ENCODE data around the gene WASHC4. TPM values are rescaled to one million over a fixed set of nuclear protein-coding genes. Genes with fewer than 3 reads are reported as not detected.

WASHC4 gene, protein sequence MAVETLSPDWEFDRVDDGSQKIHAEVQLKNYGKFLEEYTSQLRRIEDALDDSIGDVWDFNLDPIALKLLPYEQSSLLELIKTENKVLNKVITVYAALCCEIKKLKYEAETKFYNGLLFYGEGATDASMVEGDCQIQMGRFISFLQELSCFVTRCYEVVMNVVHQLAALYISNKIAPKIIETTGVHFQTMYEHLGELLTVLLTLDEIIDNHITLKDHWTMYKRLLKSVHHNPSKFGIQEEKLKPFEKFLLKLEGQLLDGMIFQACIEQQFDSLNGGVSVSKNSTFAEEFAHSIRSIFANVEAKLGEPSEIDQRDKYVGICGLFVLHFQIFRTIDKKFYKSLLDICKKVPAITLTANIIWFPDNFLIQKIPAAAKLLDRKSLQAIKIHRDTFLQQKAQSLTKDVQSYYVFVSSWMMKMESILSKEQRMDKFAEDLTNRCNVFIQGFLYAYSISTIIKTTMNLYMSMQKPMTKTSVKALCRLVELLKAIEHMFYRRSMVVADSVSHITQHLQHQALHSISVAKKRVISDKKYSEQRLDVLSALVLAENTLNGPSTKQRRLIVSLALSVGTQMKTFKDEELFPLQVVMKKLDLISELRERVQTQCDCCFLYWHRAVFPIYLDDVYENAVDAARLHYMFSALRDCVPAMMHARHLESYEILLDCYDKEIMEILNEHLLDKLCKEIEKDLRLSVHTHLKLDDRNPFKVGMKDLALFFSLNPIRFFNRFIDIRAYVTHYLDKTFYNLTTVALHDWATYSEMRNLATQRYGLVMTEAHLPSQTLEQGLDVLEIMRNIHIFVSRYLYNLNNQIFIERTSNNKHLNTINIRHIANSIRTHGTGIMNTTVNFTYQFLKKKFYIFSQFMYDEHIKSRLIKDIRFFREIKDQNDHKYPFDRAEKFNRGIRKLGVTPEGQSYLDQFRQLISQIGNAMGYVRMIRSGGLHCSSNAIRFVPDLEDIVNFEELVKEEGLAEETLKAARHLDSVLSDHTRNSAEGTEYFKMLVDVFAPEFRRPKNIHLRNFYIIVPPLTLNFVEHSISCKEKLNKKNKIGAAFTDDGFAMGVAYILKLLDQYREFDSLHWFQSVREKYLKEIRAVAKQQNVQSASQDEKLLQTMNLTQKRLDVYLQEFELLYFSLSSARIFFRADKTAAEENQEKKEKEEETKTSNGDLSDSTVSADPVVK
- 96.7 and 101 TPM in 2 replicates for total RNA-seq

GRCh38 chr12:105107494-105108371 is at the start of gene WASHC4:
Gene WASHC4 (plus strand): TSS chr12:105107731. CDS start chr12:105107801, 70 bp downstream.
- DNase-seq (ENCODE audit: low read depth in 2 of 2): peak; percentile 77 to 94

DNA sequence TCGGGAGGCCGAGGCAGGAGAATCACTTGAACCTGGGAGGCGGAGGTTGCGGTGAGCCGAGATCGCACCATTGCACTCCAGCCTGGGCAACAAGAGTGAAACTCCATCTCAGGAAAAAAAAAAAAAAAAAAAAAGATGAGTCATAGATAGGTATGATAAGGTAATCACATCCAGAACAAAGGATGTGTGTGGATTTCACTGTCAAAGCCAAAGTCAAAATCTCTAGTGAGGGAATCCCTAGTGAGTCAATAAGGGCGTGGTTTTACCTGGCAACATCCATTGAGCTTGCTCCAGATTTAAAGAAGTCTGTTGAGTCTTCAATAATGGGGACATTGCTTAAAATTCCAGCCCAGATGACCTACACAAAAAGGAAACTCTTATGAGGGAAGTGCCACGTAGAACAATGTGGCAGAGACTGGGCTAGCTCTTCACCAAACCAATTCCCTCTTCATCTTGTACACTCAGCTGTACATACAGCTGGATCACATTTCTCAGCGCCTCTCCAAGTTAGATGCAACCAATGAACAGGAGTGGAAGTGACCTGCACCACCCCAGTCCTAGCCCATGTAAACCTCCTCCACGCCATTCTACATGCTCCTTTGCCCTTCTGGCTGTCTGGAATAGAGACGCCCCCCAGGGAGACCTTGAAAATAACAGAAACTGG is 46.7 kb upstream of the WASHC4 start:
- no peak for DNase-seq (ENCODE audit: low read depth in 2 of 2)

DNA sequence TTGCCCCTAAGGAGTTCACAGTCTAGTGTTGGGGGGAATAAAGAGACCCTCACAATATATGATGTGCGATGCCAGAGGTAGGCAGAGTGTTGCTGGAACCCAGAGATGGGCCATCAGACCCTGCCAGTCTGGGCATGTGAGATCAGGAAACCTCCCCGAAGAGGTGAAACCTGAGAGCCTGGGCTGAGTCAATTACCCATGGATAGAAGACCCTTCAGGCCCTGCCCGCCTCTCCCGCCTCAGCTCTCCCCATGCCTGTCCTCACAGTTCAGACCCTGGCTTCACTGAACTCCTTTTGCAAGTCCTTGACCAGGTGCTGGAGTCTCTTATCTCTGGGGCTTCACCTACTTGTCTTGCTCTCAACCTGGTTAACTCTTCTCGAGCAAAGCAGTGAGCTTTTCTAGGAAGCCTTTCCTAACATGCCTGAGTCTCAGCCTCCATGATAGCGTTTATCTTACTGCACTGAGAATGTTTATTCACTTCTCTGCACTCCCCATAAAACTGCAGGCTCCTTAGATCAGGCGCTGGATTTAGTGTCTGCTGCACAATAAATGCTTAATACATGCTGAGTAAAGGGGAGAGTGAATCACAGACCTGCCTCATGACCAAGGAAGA is 42.9 kb upstream of the WASHC4 start:
- DNase-seq (ENCODE audit: low read depth in 2 of 2): no peak

GRCh38 chr12:105067511-105068031 is 40.0 kb upstream of the WASHC4 start:
- no peak for DNase-seq (ENCODE audit: low read depth in 2 of 2)

DNA sequence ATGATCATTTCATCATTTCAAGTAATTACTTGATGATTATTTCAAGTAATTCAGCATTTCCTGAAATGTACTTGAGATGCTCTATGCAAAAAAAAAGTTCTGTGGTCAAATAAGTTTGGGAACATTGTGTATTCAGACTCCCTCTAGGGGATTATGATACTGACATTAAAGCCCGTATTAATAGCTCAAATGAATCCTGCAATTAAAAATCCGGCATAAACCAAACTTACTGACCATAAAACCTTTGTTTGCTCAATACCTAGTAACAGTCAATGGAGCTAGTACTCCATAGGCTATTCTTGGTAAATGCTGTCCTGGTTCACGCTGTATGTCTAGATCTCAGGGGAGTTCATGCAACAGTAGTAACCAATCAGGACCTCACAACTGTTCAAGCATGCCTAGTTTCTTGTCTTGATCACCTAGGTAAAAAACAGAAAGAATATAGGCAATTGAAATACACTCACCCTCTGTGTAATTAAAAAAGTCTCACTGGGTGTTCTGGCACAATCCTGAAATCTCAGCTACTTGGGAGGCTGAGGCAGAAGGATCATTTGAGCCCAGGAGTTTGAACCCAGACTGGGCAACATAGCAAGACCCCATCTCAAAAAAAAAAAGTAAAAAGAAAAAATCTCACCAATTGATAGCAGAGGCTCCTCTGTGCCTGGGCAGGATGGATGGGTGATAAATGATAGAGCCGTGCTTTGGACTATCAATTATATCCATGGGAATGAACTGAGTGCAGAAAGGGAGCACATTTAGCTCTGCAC is 37.4 kb upstream of the WASHC4 start:
- DNase-seq (ENCODE audit: low read depth in 2 of 2): no peak

- DNase-seq (ENCODE audit: low read depth in 2 of 2): no peak
Measured at GRCh38 chr12:105071981-105072380, 35.5 kb upstream of the WASHC4 start.

DNA sequence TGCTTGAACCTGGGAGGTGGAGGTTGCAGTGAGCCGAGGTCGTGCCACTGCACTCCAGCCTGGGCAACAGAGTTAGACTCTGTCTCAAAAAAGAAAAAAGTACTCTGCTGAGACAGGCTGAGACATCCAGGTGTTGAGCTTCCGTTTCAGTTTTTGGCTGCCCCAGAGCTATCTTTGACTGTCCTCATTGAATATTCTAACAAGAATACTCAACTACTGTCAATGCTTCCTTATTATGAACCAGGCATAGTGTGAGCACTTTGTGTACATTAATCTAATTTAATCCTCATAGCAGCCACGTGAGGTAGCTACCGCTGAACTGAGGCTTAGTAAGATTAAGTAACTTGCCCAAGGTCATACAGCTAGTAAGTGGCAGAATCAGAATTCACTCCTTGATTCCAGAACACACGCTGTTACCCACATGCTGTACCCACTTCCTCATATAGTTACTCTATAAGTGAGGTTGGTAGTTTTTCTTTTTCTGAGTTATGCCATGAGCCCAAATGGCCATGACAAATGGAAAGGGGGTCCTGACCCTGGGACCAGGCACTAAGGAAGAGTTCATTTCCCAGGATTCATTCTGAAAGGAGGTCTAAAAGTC is 34.5 kb upstream of the WASHC4 start:
- DNase-seq (ENCODE audit: low read depth in 2 of 2): no peak

GRCh38 chr12:105076098-105076497 is 31.4 kb upstream of the WASHC4 start:
- DNase-seq (ENCODE audit: low read depth in 2 of 2): no peak

- no peak for DNase-seq (ENCODE audit: low read depth in 2 of 2)
Measured at GRCh38 chr12:105076913-105077312, 30.6 kb upstream of the WASHC4 start.

DNA sequence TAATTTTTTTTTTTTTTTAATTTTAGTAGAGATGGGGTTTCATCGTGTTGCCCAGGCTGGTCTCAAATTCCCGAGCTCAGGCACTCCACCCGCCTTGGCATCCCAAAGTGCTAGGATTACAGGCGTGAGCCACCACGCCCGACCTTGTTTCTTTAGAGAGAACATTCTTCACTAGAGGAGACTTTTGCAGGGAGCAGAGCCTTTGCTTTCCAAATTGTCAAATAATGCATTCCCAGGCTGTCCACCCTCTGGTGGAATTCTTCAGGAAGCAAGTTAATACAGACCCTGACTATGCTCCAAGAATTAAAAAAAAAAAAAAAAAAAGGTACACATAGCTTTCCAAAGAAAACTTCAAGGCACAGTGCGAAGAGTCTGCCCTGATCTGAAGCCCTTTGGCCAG is 30.1 kb upstream of the WASHC4 start:
- DNase-seq (ENCODE audit: low read depth in 2 of 2): no peak

GRCh38 chr12:105078712-105079570 is 28.6 kb upstream of the WASHC4 start:
- DNase-seq (ENCODE audit: low read depth in 2 of 2): no peak

DNA sequence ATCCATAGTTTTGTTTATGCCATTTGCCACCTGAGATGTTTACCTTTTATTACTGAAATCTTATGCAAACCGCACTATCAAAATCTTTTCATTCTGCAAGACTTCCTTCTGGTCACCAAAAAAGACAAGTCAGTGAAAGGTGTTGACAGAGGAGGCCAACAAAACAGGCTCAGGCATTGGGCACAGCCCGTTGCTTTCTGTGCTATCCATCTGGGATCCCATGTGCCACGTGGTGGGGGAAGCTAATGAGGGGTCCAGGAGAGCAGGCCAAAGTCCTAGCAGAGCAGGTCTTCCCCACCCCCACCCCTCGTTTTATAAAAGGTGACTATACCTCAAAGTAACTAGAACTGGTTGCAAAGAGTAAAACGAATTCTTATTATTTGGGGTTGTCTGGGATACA is 24.5 kb upstream of the WASHC4 start:
- DNase-seq (ENCODE audit: low read depth in 2 of 2): no peak

- DNase-seq (ENCODE audit: low read depth in 2 of 2): peak in 1 of 2 donors; percentile 30
Measured at GRCh38 chr12:105083551-105084105, 23.9 kb upstream of the WASHC4 start.

DNA sequence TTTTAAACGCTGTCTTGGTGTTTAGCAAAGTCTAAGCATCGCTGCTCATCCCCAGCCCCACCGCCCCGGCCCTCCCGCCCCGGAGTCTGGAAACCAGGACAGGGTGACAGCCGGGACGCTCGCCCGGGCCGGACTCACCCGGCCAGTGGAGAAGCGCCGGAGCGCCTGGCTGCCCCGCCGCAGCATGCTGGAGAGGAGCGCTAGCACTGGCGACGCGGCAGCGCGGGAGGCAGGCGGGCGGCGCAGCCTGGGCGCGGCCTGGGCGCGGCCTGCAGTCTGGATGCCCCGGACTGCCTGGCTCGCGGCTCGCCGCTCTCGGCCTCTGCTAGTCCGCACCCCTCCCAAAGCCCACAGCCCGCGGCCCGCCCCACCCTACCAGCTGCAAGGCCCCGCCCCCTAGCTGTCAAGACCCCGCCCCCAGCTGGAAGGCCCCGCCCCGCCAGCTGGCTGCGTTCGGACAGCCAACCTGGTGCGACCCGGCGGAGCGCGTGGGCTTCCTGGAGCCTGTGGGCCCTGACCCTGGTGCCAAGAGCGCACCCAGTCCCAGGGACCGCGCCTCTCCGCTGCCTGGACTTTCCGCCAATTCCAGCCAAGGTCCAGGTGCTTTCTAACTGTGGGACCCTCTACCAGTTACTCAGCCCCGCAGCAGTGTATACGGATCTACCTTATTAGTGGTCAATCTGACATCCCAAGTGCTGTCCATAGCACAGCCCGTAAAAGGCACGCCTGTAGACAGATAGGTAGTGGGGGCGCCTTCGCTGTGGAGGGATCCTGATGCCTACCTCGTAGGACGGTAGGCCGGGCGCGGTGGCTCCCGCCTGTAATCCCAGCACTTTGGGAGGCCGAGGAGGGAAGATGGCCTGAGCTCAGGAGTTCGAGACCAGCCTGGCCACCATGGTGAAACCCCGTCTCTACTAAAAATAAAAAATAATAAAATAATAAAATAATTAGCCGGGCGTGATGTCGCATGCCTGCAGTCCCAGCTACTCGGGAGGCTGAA is 23.0 kb upstream of the WASHC4 start, which contains the start of gene ALDH1L2:
ALDH1L2 (minus strand) TSS at position 208 of the 1,000 bp plus-strand sequence; CDS start at position 186, 22 bp downstream.
- peak in 1 of 2 donors; percentile 89 for DNase-seq (ENCODE audit: low read depth in 2 of 2)

- DNase-seq (ENCODE audit: low read depth in 2 of 2): no peak
Measured at GRCh38 chr12:105085501-105085900, 22.0 kb upstream of the WASHC4 start.

- DNase-seq (ENCODE audit: low read depth in 2 of 2): no peak
Measured at GRCh38 chr12:105089817-105090216, 17.7 kb upstream of the WASHC4 start.

Data from dermis microvascular lymphatic vessel endothelial cell (primary cell).